ENCODE measurements around the gene INAVA.

DNA sequence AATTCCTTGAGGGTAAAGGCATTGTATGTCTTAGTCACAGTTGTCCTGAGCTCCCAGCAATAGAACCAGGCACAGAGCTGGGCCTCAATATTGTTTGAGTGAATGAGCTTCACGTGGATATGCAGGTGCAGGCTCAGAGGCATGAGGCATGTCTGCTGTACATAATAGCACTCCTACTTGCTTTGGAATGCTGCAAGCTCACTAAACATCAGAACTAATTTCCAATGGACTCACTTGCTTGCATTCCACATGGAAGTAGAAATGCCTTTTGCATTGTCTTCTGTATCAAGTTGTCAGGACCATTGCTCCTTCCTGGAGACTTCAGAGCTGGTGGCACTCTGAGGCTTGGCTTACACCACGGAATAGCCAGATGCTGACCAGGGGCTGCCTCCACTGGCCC is 37.1 kb downstream of the INAVA start:
- TF ChIP-seq, protein P1, sequence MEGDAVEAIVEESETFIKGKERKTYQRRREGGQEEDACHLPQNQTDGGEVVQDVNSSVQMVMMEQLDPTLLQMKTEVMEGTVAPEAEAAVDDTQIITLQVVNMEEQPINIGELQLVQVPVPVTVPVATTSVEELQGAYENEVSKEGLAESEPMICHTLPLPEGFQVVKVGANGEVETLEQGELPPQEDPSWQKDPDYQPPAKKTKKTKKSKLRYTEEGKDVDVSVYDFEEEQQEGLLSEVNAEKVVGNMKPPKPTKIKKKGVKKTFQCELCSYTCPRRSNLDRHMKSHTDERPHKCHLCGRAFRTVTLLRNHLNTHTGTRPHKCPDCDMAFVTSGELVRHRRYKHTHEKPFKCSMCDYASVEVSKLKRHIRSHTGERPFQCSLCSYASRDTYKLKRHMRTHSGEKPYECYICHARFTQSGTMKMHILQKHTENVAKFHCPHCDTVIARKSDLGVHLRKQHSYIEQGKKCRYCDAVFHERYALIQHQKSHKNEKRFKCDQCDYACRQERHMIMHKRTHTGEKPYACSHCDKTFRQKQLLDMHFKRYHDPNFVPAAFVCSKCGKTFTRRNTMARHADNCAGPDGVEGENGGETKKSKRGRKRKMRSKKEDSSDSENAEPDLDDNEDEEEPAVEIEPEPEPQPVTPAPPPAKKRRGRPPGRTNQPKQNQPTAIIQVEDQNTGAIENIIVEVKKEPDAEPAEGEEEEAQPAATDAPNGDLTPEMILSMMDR (IDR thresholded peaks at IDR 0.05) = no peak
- TF ChIP-seq EZH2 (IDR thresholded peaks at IDR 0.05; ENCODE audit: borderline replicate concordance, insufficient read depth, low read depth, low read length, poor library complexity, severe bottlenecking) = no peak
